K562 (cell line): ENCODE measurements around the gene SGMS1. TPM values are rescaled to one million over a fixed set of nuclear protein-coding genes. Genes with fewer than 3 reads are reported as not detected.

ENCODE experiments used
- CBX3 ChIP-seq, 2 experiments: IDR thresholded peaks; 1 replicate in 1 of 2; 2 replicates in 1 of 2; pipeline ENCODE4 v1.6.1; 2012; ENCODE audit warnings: inconsistent platforms in 2 of 2, low read length in 2 of 2, borderline replicate concordance in 1 of 2, control low read depth in 1 of 2
- DIDO1 ChIP-seq: fragments of 450-650 bp; IDR thresholded peaks from 2 replicates; pipeline ENCODE4 v1.6.1; 2016; ENCODE audit warnings: low read depth, missing biosample characterization, missing genetic modification characterization
- FIP1L1 ChIP-seq: fragments of 200-400 bp; formaldehyde crosslinking; IDR thresholded peaks from 2 replicates; pipeline ENCODE4 v1.6.1; 2018; ENCODE audit warnings: mild to moderate bottlenecking, low read depth, low read length; ENCODE audit not compliant: poor library complexity, severe bottlenecking
- FOS ChIP-seq: IDR thresholded peaks from 3 replicates; pipeline ENCODE4 v1.6.1; 2011; ENCODE audit not compliant: insufficient read length; ENCODE audit errors: extremely low read depth
- ILK ChIP-seq: fragments of 450-650 bp; IDR thresholded peaks from 2 replicates; pipeline ENCODE4 v1.6.1; 2016; ENCODE audit warnings: missing genetic modification characterization, low read depth, mild to moderate bottlenecking, missing compliant biosample characterization, moderate library complexity, borderline replicate concordance
- JUND ChIP-seq, 2 experiments: IDR thresholded peaks; 2 replicates in 1 of 2; 3 replicates in 1 of 2; pipeline ENCODE4 v1.6.1; 2011; ENCODE audit warnings: borderline replicate concordance in 2 of 2, low read depth in 2 of 2, low read length in 2 of 2, improper control_type of control experiment in 1 of 2, missing biosample characterization in 1 of 2, missing genetic modification characterization in 1 of 2, missing genetic modification reagents in 1 of 2
- KLF1 ChIP-seq: fragments of 450-650 bp; IDR thresholded peaks from 2 replicates; pipeline ENCODE4 v1.6.1; 2016; ENCODE audit warnings: missing genetic modification characterization, missing compliant biosample characterization
- LCOR ChIP-seq: sonication (generic); formaldehyde crosslinking; IDR thresholded peaks from 2 replicates; pipeline ENCODE4 v1.8.0; 2022; ENCODE audit warnings: mild to moderate bottlenecking, missing genetic modification reagents
- NFIX ChIP-seq: fragments of 250-450 bp; sonication (Bioruptor Pico); IDR thresholded peaks from 2 replicates; pipeline ENCODE4 v1.4.0; 2020; ENCODE audit warnings: low read depth, mild to moderate bottlenecking, moderate library complexity
- NKRF ChIP-seq: fragments of 450-650 bp; IDR thresholded peaks from 2 replicates; pipeline ENCODE4 v1.6.1; 2016; ENCODE audit warnings: borderline replicate concordance
- RFX7 ChIP-seq: fragments of 250-450 bp; sonication (Bioruptor Pico); IDR thresholded peaks from 2 replicates; pipeline ENCODE4 v1.5.1; 2021; ENCODE audit warnings: mild to moderate bottlenecking
- STAT5A ChIP-seq: IDR thresholded peaks from 2 replicates; pipeline ENCODE4 v1.6.1; 2012; ENCODE audit warnings: low read length, inconsistent platforms, borderline replicate concordance
- TAF9B ChIP-seq: fragments of 450-650 bp; IDR thresholded peaks from 2 replicates; pipeline ENCODE4 v1.6.1; 2018; ENCODE audit warnings: mild to moderate bottlenecking; ENCODE audit not compliant: partially characterized antibody
- U2AF2 ChIP-seq: fragments of 200-400 bp; formaldehyde crosslinking; optimal IDR thresholded peaks from 2 replicates; pipeline ENCODE3; 2017; ENCODE audit warnings: low read depth, mild to moderate bottlenecking, low read length
- XRCC4 ChIP-seq: IDR thresholded peaks from one replicate; pipeline ENCODE4 v1.6.1; 2011; ENCODE audit not compliant: insufficient read depth, insufficient read length; ENCODE audit errors: extremely low read depth
- ZBTB26 ChIP-seq: fragments of 450-650 bp; formaldehyde crosslinking; IDR thresholded peaks from 2 replicates; pipeline ENCODE4 v1.4.0; 2022; ENCODE audit warnings: missing genetic modification characterization
- ZNF436 ChIP-seq: fragments of 250-450, 450-650 bp; sonication (Bioruptor Pico); formaldehyde crosslinking; IDR thresholded peaks from 2 replicates; pipeline ENCODE4 v1.7.0; 2020; ENCODE audit warnings: mild to moderate bottlenecking
- polyA plus RNA-seq, 8 experiments: library from polyadenylated mRNA; depleted of rRNA in 4 of 8; stranded (reverse) in 5 of 8; unstranded in 3 of 8; fragments of >200 nt; fragmentation: Nextera tagmentation in 2 of 8; fragmentation: Illumina TruSeq in 1 of 8; extraction: Ambion mirVana in 2 of 8; extraction: Trizol in 1 of 8; gene quantifications; 2 replicates each; pipeline versions ENCODE4 v1.2.1 to v1.2.3, GENCODE V29; 2011 to 2014; ENCODE audit warnings: inconsistent platforms in 1 of 8, missing spikeins in 1 of 8
- total RNA-seq, 7 experiments: library from RNA; depleted of rRNA in 6 of 7; stranded (reverse); fragments of >200 nt in 6 of 7; fragmentation: Illumina TruSeq in 2 of 7; extraction: Trizol in 2 of 7; gene quantifications; 2 replicates each; pipeline versions ENCODE4 v1.2.1 to v1.2.3, GENCODE V29; 2011 to 2021; ENCODE audit warnings: low replicate concordance in 1 of 7
- TF ChIP-seq, protein P1 (sequence below): fragments of 450-650 bp; formaldehyde crosslinking; IDR thresholded peaks from 2 replicates; pipeline ENCODE4 v1.4.0; 2020; ENCODE audit warnings: mild to moderate bottlenecking, moderate library complexity
- TF ChIP-seq, protein P2 (sequence below): fragments of 150-350 bp; IDR thresholded peaks from 2 replicates; pipeline ENCODE4 v1.6.1; 2014; ENCODE audit warnings: low read depth, mild to moderate bottlenecking, low read length, borderline replicate concordance

Gene SGMS1
- total and polyA plus RNA-seq, 9 of the 15 experiments (the other 6 are each of a cell fraction or from before 2014, with no cell fraction given) = 22.6 to 232 (median 82.2) TPM

GRCh38 chr10:50624866-50625501 lies 1.2 kb upstream of the SGMS1 start (continued):
- no peak for TF ChIP-seq RFX7 (CRISPR knock-in tag)
- no peak for TF ChIP-seq XRCC4
- TF ChIP-seq FIP1L1 = peak; percentile 86
- TF ChIP-seq U2AF2 = no peak
- no peak for TF ChIP-seq ILK (tag)
- TF ChIP-seq LCOR (CRISPR knock-in tag) = no peak
- TF ChIP-seq ZNF436 (CRISPR knock-in tag) = no peak
- TF ChIP-seq, protein P1, sequence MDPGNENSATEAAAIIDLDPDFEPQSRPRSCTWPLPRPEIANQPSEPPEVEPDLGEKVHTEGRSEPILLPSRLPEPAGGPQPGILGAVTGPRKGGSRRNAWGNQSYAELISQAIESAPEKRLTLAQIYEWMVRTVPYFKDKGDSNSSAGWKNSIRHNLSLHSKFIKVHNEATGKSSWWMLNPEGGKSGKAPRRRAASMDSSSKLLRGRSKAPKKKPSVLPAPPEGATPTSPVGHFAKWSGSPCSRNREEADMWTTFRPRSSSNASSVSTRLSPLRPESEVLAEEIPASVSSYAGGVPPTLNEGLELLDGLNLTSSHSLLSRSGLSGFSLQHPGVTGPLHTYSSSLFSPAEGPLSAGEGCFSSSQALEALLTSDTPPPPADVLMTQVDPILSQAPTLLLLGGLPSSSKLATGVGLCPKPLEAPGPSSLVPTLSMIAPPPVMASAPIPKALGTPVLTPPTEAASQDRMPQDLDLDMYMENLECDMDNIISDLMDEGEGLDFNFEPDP (CRISPR knock-in tag) = no peak
- no peak for TF ChIP-seq JUND (IDR thresholded peaks at IDR 0.05; ENCODE audit: borderline replicate concordance, low read depth, low read length)
- 0 out of 3 replicates have a peak, but pooled peaks have one; percentile 2 for TF ChIP-seq JUND (tag; IDR thresholded peaks at IDR 0.05; ENCODE audit: borderline replicate concordance, low read depth, low read length)
- TF ChIP-seq NKRF = peak; percentile 74; the same call in 1 of the 2 replicates
- no peak; the same call in 1 of the 2 replicates for TF ChIP-seq KLF1 (tag)
- TF ChIP-seq, protein P2, sequence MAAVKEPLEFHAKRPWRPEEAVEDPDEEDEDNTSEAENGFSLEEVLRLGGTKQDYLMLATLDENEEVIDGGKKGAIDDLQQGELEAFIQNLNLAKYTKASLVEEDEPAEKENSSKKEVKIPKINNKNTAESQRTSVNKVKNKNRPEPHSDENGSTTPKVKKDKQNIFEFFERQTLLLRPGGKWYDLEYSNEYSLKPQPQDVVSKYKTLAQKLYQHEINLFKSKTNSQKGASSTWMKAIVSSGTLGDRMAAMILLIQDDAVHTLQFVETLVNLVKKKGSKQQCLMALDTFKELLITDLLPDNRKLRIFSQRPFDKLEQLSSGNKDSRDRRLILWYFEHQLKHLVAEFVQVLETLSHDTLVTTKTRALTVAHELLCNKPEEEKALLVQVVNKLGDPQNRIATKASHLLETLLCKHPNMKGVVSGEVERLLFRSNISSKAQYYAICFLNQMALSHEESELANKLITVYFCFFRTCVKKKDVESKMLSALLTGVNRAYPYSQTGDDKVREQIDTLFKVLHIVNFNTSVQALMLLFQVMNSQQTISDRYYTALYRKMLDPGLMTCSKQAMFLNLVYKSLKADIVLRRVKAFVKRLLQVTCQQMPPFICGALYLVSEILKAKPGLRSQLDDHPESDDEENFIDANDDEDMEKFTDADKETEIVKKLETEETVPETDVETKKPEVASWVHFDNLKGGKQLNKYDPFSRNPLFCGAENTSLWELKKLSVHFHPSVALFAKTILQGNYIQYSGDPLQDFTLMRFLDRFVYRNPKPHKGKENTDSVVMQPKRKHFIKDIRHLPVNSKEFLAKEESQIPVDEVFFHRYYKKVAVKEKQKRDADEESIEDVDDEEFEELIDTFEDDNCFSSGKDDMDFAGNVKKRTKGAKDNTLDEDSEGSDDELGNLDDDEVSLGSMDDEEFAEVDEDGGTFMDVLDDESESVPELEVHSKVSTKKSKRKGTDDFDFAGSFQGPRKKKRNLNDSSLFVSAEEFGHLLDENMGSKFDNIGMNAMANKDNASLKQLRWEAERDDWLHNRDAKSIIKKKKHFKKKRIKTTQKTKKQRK = no peak
- peak in 1 of 2 experiments; percentile 61; a peak in 2 of 3 replicates for TF ChIP-seq CBX3 (IDR thresholded peaks at IDR 0.05; ENCODE audit: borderline replicate concordance in 1 of 2, low read length in 2 of 2)
- TF ChIP-seq FOS = no peak
- TF ChIP-seq STAT5A = peak; percentile 16; the same call in 1 of the 2 replicates
- TF ChIP-seq TAF9B = peak; percentile 26
- TF ChIP-seq NFIX (CRISPR knock-in tag) = no peak
- TF ChIP-seq DIDO1 (tag) = no peak
- 0 out of 2 replicates have a peak, but pooled peaks have one; percentile 4 for TF ChIP-seq ZBTB26 (CRISPR knock-in tag)
